OCI-LY7 (cell line): ENCODE data around the gene INSYN2A. TPM values are rescaled to one million over a fixed set of nuclear protein-coding genes. Genes with fewer than 3 reads are reported as not detected.

Source experiments
- BruUV-seq: library from RNA; stranded (reverse); fragments of 400-500 nt; replicated peaks from 2 replicates; lab custom pipeline; 2021; lab: Mats Ljungman, UMichigan
- CTCF ChIA-PET: fragments of 300-600 bp; sonication (Branson Sonifier 250); formaldehyde crosslinking; loops from one replicate; lab custom pipeline; 2022; ENCODE audit warnings: antibody characterized with exemption; ENCODE audit not compliant: unreplicated experiment; lab: Charles Lee
- POLR2A ChIA-PET: fragments of 300-600 bp; sonication (Branson Sonifier 250); formaldehyde crosslinking; loops from one replicate; lab custom pipeline; 2022; ENCODE audit warnings: antibody characterized with exemption; lab: Charles Lee
- DNase-seq: peaks from one replicate; pipeline ENCODE4 v3.0.0-alpha.2; 2015; ENCODE audit warnings: low spot score
- H2AFZ ChIP-seq: fragments of 200-600 bp; sonication (generic), shearing (Covaris generic); 2 replicates; pipeline ENCODE4 v1.6.1; 2014; ENCODE audit warnings: mild to moderate bottlenecking, antibody characterized with exemption, low read length, moderate library complexity
- H3K27ac ChIP-seq: fragments of 200-600 bp; sonication (generic); 2 replicates; pipeline ENCODE4 v1.5.1; 2014; ENCODE audit warnings: mixed run types, low read depth, mild to moderate bottlenecking, moderate library complexity, low read length, inconsistent platforms; ENCODE audit not compliant: poor library complexity, severe bottlenecking
- H3K36me3 ChIP-seq: fragments of 200-600 bp; sonication (generic); 2 replicates; pipeline ENCODE4 v1.6.1; 2014; ENCODE audit warnings: mild to moderate bottlenecking, antibody characterized with exemption, low read length, moderate library complexity, mixed read lengths; ENCODE audit not compliant: insufficient read depth
- H3K4me1 ChIP-seq: fragments of 200-600 bp; sonication (generic); 2 replicates; pipeline ENCODE4 v1.5.1; 2014; ENCODE audit warnings: mild to moderate bottlenecking, low read length; ENCODE audit not compliant: insufficient read depth, poor library complexity, severe bottlenecking
- H3K4me2 ChIP-seq: fragments of 200-600 bp; sonication (generic); 2 replicates; pipeline ENCODE4 v1.6.1; 2014; ENCODE audit warnings: mild to moderate bottlenecking, low read length
- H3K4me3 ChIP-seq: fragments of 200-600 bp; sonication (generic); 2 replicates; pipeline ENCODE4 v1.5.1; 2014; ENCODE audit warnings: mild to moderate bottlenecking, low read depth, low read length; ENCODE audit not compliant: poor library complexity, severe bottlenecking
- H3K79me2 ChIP-seq: fragments of 200-600 bp; sonication (generic); 2 replicates; pipeline ENCODE4 v1.6.1; 2016; ENCODE audit warnings: low read depth, mild to moderate bottlenecking, low read length, moderate library complexity, mixed read lengths; ENCODE audit not compliant: insufficient read depth
- H3K9me2 ChIP-seq: fragments of 200-600 bp; sonication (generic); 2 replicates; pipeline ENCODE4 v1.6.1; 2016; ENCODE audit warnings: mild to moderate bottlenecking, low read length, mixed read lengths; ENCODE audit not compliant: insufficient read depth
- H3K9me3 ChIP-seq: fragments of 200-600 bp; sonication (generic); 2 replicates; pipeline ENCODE4 v1.6.1; 2014; ENCODE audit warnings: mild to moderate bottlenecking, mixed run types, low read length, mixed read lengths
- H4K20me1 ChIP-seq: fragments of 200-600 bp; sonication (generic); 2 replicates; pipeline ENCODE4 v1.6.1; 2014; ENCODE audit warnings: mild to moderate bottlenecking, antibody characterized with exemption, low read length, moderate library complexity, mixed read lengths; ENCODE audit not compliant: insufficient read depth
- EZH2phosphoT487 ChIP-seq: fragments of 200-600 bp; sonication (generic); IDR thresholded peaks from 2 replicates; pipeline ENCODE4 v1.6.1; 2018; ENCODE audit warnings: low read depth, borderline replicate concordance, mild to moderate bottlenecking, mixed run types, antibody characterized with exemption, low read length, moderate library complexity, mixed read lengths
- intact Hi-C: fragments of 100-400 bp; cut with micrococcal nuclease; formaldehyde crosslinking; loops from one replicate; pipeline ENCODE4 v1.10.0; 2022; ENCODE audit not compliant: unreplicated experiment
- total RNA-seq, 2 experiments: library from RNA; depleted of rRNA in 1 of 2; stranded (reverse); fragments of >200 nt in 1 of 2; shearing (Covaris generic) in 1 of 2; gene quantifications; 2 replicates each; pipeline ENCODE4 v1.2.3, GENCODE V29; 2014 to 2022
- TF ChIP-seq, protein P1 (sequence below): fragments of 200-600 bp; sonication (generic); conservative IDR thresholded peaks from 2 replicates; pipeline ENCODE4 v1.5.1; 2014; ENCODE audit warnings: mild to moderate bottlenecking, antibody characterized with exemption, low read length, moderate library complexity, mixed read lengths

INSYN2A gene
- total RNA-seq, 2 experiments from 2014 or later: not detected

DNA sequence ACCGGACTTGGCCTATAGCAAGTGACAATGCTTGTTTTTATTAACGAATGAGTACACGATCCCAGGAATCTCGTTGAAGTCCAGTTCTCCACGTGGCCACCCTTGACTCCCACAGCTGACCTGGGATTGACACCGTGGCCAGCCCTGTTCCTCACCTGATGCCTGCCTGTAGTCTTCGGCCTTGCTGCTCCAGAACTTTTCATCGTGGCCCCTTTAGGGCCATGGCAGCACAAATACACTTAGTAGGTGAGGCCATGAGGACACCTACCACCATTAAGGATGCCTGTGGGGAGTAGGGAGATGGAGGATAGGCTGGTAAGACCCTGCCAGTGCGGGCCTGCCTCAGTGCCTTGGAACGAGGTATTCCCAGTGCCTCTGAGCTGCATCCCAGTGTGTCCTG is 30.6 kb upstream of the INSYN2A start:
- Histone ChIP-seq H3K9me2 (no peaks in the 10 kb centered on the region), H3K9me3 (no peaks in the 10 kb centered on the region), H3K27ac (no peak overlapping the region), H3K79me2 (no peaks in the 10 kb centered on the region), H4K20me1 (no peaks in the 10 kb centered on the region), H3K36me3 (no peaks in the 10 kb centered on the region), H3K4me3 (no peak overlapping the region), H2AFZ (no peak overlapping the region), H3K4me1 (no peaks in the 10 kb centered on the region), H3K4me2 (no peak overlapping the region)
- BruUV-seq: no TSS peak
- DNase-seq: no peak
- no peak for TF ChIP-seq EZH2phosphoT487
- TF ChIP-seq, protein P1, sequence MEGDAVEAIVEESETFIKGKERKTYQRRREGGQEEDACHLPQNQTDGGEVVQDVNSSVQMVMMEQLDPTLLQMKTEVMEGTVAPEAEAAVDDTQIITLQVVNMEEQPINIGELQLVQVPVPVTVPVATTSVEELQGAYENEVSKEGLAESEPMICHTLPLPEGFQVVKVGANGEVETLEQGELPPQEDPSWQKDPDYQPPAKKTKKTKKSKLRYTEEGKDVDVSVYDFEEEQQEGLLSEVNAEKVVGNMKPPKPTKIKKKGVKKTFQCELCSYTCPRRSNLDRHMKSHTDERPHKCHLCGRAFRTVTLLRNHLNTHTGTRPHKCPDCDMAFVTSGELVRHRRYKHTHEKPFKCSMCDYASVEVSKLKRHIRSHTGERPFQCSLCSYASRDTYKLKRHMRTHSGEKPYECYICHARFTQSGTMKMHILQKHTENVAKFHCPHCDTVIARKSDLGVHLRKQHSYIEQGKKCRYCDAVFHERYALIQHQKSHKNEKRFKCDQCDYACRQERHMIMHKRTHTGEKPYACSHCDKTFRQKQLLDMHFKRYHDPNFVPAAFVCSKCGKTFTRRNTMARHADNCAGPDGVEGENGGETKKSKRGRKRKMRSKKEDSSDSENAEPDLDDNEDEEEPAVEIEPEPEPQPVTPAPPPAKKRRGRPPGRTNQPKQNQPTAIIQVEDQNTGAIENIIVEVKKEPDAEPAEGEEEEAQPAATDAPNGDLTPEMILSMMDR: no peak
- POLR2A ChIA-PET: no interaction called here
- CTCF ChIA-PET: no interaction called here
- intact Hi-C loops: no loop called here

GRCh38 chr10:127221281-127221680 is 24.9 kb upstream of the INSYN2A start:
- Histone ChIP-seq H4K20me1 (no peaks in the 10 kb centered on the region), H3K9me2 (no peaks in the 10 kb centered on the region), H3K36me3 (no peaks in the 10 kb centered on the region), H2AFZ (no peak overlapping the region), H3K4me1 (no peaks in the 10 kb centered on the region), H3K9me3 (no peaks in the 10 kb centered on the region), H3K4me3 (no peak overlapping the region), H3K27ac (no peak overlapping the region), H3K4me2 (no peak overlapping the region), H3K79me2 (no peaks in the 10 kb centered on the region)
- no peak for DNase-seq
- TF ChIP-seq EZH2phosphoT487: no peak
- TF ChIP-seq, protein P1: no peak
- POLR2A ChIA-PET: no interaction called here
- intact Hi-C loops: no loop called here
- CTCF ChIA-PET: no interaction called here
- BruUV-seq: no TSS peak

DNA sequence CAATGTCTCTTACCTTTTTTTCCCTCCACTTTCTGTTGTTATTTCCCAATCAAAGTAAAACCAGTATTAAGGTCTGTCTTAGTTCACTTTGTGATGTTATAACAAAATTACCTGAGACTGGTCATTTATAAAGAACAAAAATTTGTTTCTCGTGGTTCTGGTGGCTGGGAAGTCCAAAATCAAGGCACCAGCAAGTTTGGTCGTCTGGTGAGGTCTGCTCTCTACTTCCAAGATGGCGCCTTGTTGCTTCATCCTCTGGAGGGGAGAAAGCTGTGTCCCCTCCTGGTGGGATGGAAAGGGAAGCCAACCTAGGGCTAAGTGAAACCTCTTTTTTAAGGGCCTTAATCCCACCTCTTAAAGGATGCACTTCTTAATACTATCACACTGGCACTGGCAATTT is 22.3 kb upstream of the INSYN2A start:
- BruUV-seq: no TSS peak
- DNase-seq: no peak
- no peaks in the 10 kb centered on the region for H3K9me3 ChIP-seq
- no peak overlapping the region for H2AFZ ChIP-seq
- no peaks in the 10 kb centered on the region for H3K36me3 ChIP-seq
- H3K27ac ChIP-seq: no peak overlapping the region
- H3K4me1 ChIP-seq: no peaks in the 10 kb centered on the region
- intact Hi-C loops: no loop called here
- H3K4me3 ChIP-seq: no peak overlapping the region
- POLR2A ChIA-PET: interaction anchor here (0.7 kb wide), 1 partner anchor 11 kb away, joined by 3 read pairs; no protein-coding TSS in a partner anchor
- CTCF ChIA-PET: no interaction called here
- no peaks in the 10 kb centered on the region for H3K79me2 ChIP-seq
- TF ChIP-seq, protein P1: no peak
- no peak for TF ChIP-seq EZH2phosphoT487
- no peak overlapping the region for H3K4me2 ChIP-seq
- no peaks in the 10 kb centered on the region for H3K9me2 ChIP-seq
- H4K20me1 ChIP-seq: no peaks in the 10 kb centered on the region
